CD14-positive monocyte (primary cell): ENCODE measurements around the gene FGF19. TPM values are rescaled to one million over a fixed set of nuclear protein-coding genes. Genes with fewer than 3 reads are reported as not detected.

Experiments
- DNase-seq, 3 donors: peaks; one replicate each; pipeline ENCODE4 v3.0.0-alpha.2; 2011 to 2022
- H2AFZ ChIP-seq: 2 replicates; pipeline ENCODE4 v1.6.0; 2012; ENCODE audit warnings: mild to moderate bottlenecking, low read depth, low read length, inconsistent platforms; ENCODE audit not compliant: insufficient read depth, poor library complexity, severe bottlenecking
- H3K27ac ChIP-seq, 2 donors: 1 replicate in 1 of 2; 2 replicates in 1 of 2; pipeline ENCODE4 v1.5.1; 2012 to 2013; ENCODE audit warnings: low read length in 2 of 2, control low read depth in 1 of 2, inconsistent platforms in 1 of 2, low read depth in 1 of 2, mild to moderate bottlenecking in 1 of 2
- H3K27me3 ChIP-seq, 2 donors: one replicate each; pipeline versions ENCODE4 v1.6.0 to v1.6.1; 2011 to 2013; ENCODE audit warnings: low read length in 2 of 2; ENCODE audit not compliant: control insufficient read depth in 2 of 2, insufficient read depth in 2 of 2
- H3K36me3 ChIP-seq, 2 donors: replicated peaks in 1 of 2; 1 replicate in 1 of 2; 2 replicates in 1 of 2; pipeline versions ENCODE4 v1.5.1 to v1.6.1; 2012 to 2013; ENCODE audit warnings: low read length in 2 of 2, control low read depth in 1 of 2, inconsistent platforms in 1 of 2, mild to moderate bottlenecking in 1 of 2; ENCODE audit not compliant: insufficient read depth in 2 of 2, control insufficient read depth in 1 of 2
- H3K4me1 ChIP-seq, 2 donors: 1 replicate in 1 of 2; 2 replicates in 1 of 2; pipeline versions ENCODE4 v1.5.1 to v1.6.1; 2012 to 2013; ENCODE audit warnings: low read length in 2 of 2, control low read depth in 1 of 2, inconsistent platforms in 1 of 2, mild to moderate bottlenecking in 1 of 2, moderate library complexity in 1 of 2; ENCODE audit not compliant: insufficient read depth in 2 of 2, control insufficient read depth in 1 of 2
- H3K4me2 ChIP-seq: replicated peaks from 2 replicates; pipeline ENCODE3; 2012; ENCODE audit warnings: low read length, moderate library complexity, mild to moderate bottlenecking; ENCODE audit not compliant: poor library complexity, severe bottlenecking; ENCODE audit errors: extremely low read depth
- H3K4me3 ChIP-seq, 3 experiments: fragments of 200-600 bp in 1 of 3; sonication (generic) in 1 of 3; replicated peaks in 1 of 3; 1 replicate in 2 of 3; 2 replicates in 1 of 3; pipeline ENCODE4 v1.5.1; 2011 to 2013; ENCODE audit warnings: low read length in 3 of 3, mild to moderate bottlenecking in 3 of 3, control low read depth in 2 of 3, low read depth in 2 of 3, inconsistent platforms in 1 of 3, moderate library complexity in 1 of 3
- H3K79me2 ChIP-seq: 2 replicates; pipeline ENCODE4 v1.6.0; 2012; ENCODE audit warnings: mild to moderate bottlenecking, control low read depth, inconsistent platforms, low read length, moderate library complexity; ENCODE audit not compliant: insufficient read depth
- H3K9ac ChIP-seq: 2 replicates; pipeline ENCODE4 v1.6.0; 2017; ENCODE audit warnings: low read length, mild to moderate bottlenecking; ENCODE audit not compliant: insufficient read depth, poor library complexity, severe bottlenecking
- H3K9me3 ChIP-seq, 2 donors: replicated peaks in 1 of 2; 1 replicate in 1 of 2; 2 replicates in 1 of 2; pipeline versions ENCODE4 v1.5.1 to v1.6.1; 2012 to 2013; ENCODE audit warnings: low read length in 2 of 2, control low read depth in 1 of 2; ENCODE audit not compliant: control insufficient read depth in 1 of 2, insufficient read depth in 1 of 2
- H4K20me1 ChIP-seq: 2 replicates; pipeline ENCODE4 v1.6.0; 2012; ENCODE audit warnings: mild to moderate bottlenecking, low read length, control low read depth, moderate library complexity; ENCODE audit not compliant: insufficient read depth
- H3K27ac Mint-ChIP-seq, 7 donors: one replicate each; pipeline ENCODE4 v1.8.0; 2020; ENCODE audit warnings: mild to moderate bottlenecking in 7 of 7, mixed read lengths in 7 of 7, moderate library complexity in 6 of 7, inconsistent platforms in 2 of 7
- H3K27me3 Mint-ChIP-seq, 3 donors: one replicate each; pipeline ENCODE4 v1.8.0; 2021 to 2022; ENCODE audit warnings: low read depth in 3 of 3, mild to moderate bottlenecking in 3 of 3, mixed read lengths in 3 of 3, moderate library complexity in 3 of 3, inconsistent platforms in 1 of 3
- H3K36me3 Mint-ChIP-seq, 2 donors: one replicate each; pipeline ENCODE4 v1.8.0; 2020; ENCODE audit warnings: mixed read lengths in 2 of 2, inconsistent platforms in 1 of 2, mild to moderate bottlenecking in 1 of 2
- H3K4me1 Mint-ChIP-seq: one replicate; pipeline ENCODE4 v1.8.0; 2020; ENCODE audit warnings: mild to moderate bottlenecking, mixed read lengths
- H3K4me3 Mint-ChIP-seq, 2 donors: one replicate each; pipeline ENCODE4 v1.8.0; 2020; ENCODE audit warnings: mild to moderate bottlenecking in 2 of 2, mixed read lengths in 2 of 2, moderate library complexity in 1 of 2
- H3K9me3 Mint-ChIP-seq, 7 donors: one replicate each; pipeline ENCODE4 v1.8.0; 2020 to 2022; ENCODE audit warnings: mixed read lengths in 7 of 7, mild to moderate bottlenecking in 6 of 7, moderate library complexity in 6 of 7, inconsistent platforms in 2 of 7
- CTCF ChIP-seq: fragments of 200-600 bp; IDR thresholded peaks from one replicate; pipeline ENCODE4 v1.8.0; 2022; ENCODE audit warnings: antibody characterized with exemption, mild to moderate bottlenecking
- WGBS: methylation state at CpG from one replicate; pipeline ENCODE4 v1.1.5; 2013; ENCODE audit warnings: missing lambda C conversion rate; ENCODE audit not compliant: insufficient coverage; 5-methylcytosine and 5-hydroxymethylcytosine counted together
- intact Hi-C, 2 donors: fragments of 100-400 bp; cut with micrococcal nuclease; formaldehyde crosslinking; loops; one replicate each; pipeline versions ENCODE4 v1.15.0 to v1.15.1; 2023
- polyA plus RNA-seq, 3 donors: library from polyadenylated mRNA; depleted of rRNA in 1 of 3; unstranded in 2 of 3; stranded (reverse) in 1 of 3; fragments of 300-500 nt in 2 of 3; fragments of >200 nt in 1 of 3; fragmentation: Illumina TruSeq in 2 of 3; gene quantifications; 1 replicate in 2 of 3; 2 replicates in 1 of 3; pipeline ENCODE4 v1.2.3, GENCODE V29; 2012 to 2021

FGF19 gene
- polyA plus RNA-seq, 3 donors: not detected

DNA sequence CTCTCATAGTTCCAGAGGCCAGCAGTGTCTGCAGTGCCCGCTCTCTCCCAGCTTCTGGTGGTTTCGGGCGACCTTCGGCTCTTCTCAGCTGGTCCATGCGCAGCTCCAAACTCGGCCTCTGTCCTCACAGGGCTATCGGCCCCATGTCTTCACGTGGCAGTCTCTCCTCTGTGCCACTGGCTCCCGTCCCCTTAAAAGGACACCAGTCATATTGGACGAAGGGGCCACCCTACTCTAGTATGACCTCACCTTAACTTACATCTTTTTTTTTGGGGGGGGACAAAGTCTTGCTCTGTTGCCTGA is 42.5 kb downstream of the FGF19 start:
- H3K27me3 Mint-ChIP-seq: peaks cover 0 to 6% (median 2%) of the 10 kb centered on the region in 3 donors
- no peak overlapping the region for H3K4me3 Mint-ChIP-seq
- Histone ChIP-seq H3K27ac (no peak overlapping the region), H3K9ac (no peak overlapping the region), H3K27me3 (no peaks in the 10 kb centered on the region), H3K36me3 (peaks cover 14 to 31% of the 10 kb centered on the region in 2 donors), H3K9me3 (no peaks in the 10 kb centered on the region), H3K4me2 (no peak overlapping the region), H4K20me1 (peaks cover 14% of the 10 kb centered on the region), H3K4me1 (no peaks in the 10 kb centered on the region), H2AFZ (no peak overlapping the region), H3K4me3 (no peak overlapping the region), H3K79me2 (no peaks in the 10 kb centered on the region)
- H3K27ac Mint-ChIP-seq: no peak overlapping the region
- peaks cover 8% of the 10 kb centered on the region for H3K4me1 Mint-ChIP-seq
- 96% methylated on average over 8 of the region's 10 CpGs for WGBS
- DNase-seq: no peak
- peaks cover 33 to 34% of the 10 kb centered on the region in 2 donors for H3K36me3 Mint-ChIP-seq
- no peaks in the 10 kb centered on the region for H3K9me3 Mint-ChIP-seq
- intact Hi-C loops: no loop called here
- no peak for TF ChIP-seq CTCF

- TF ChIP-seq CTCF: no peak
- intact Hi-C loops: no loop called here
- H3K27ac Mint-ChIP-seq: no peak overlapping the region
- Histone ChIP-seq H3K27me3 (no peaks in the 10 kb centered on the region), H3K4me1 (no peaks in the 10 kb centered on the region), H2AFZ (no peak overlapping the region), H3K9me3 (no peaks in the 10 kb centered on the region), H3K79me2 (no peaks in the 10 kb centered on the region), H3K4me2 (no peak overlapping the region), H3K9ac (no peak overlapping the region), H3K4me3 (no peak overlapping the region), H3K27ac (no peak overlapping the region), H3K36me3 (peaks cover 11 to 18% of the 10 kb centered on the region in 2 donors), H4K20me1 (peaks cover 12% of the 10 kb centered on the region)
- WGBS: 100% methylated on average over 2 of the region's 4 CpGs
- peaks cover 8% of the 10 kb centered on the region for H3K4me1 Mint-ChIP-seq
- H3K9me3 Mint-ChIP-seq: no peaks in the 10 kb centered on the region
- peaks cover 20 to 21% of the 10 kb centered on the region in 2 donors for H3K36me3 Mint-ChIP-seq
- no peak for DNase-seq
- peaks cover 0 to 6% (median 2%) of the 10 kb centered on the region in 3 donors for H3K27me3 Mint-ChIP-seq
- no peak overlapping the region for H3K4me3 Mint-ChIP-seq
These were observed 43.8 kb downstream of the FGF19 start for GRCh38 chr11:69660001-69660500.
